HG03280 (cell line): Measurements from ENCODE around the gene TRIM36.
A peak's percentile ranks its signal among the peaks of the same experiment; 100 is the strongest.

Experiments
- ATAC-seq: cut with Tn5 transposase; IDR thresholded peaks from one replicate; pipeline ENCODE4 v1.9.1; 2021; ENCODE audit warnings: mild to moderate bottlenecking, moderate library complexity; ENCODE audit not compliant: unreplicated experiment

The TRIM36 gene, protein sequence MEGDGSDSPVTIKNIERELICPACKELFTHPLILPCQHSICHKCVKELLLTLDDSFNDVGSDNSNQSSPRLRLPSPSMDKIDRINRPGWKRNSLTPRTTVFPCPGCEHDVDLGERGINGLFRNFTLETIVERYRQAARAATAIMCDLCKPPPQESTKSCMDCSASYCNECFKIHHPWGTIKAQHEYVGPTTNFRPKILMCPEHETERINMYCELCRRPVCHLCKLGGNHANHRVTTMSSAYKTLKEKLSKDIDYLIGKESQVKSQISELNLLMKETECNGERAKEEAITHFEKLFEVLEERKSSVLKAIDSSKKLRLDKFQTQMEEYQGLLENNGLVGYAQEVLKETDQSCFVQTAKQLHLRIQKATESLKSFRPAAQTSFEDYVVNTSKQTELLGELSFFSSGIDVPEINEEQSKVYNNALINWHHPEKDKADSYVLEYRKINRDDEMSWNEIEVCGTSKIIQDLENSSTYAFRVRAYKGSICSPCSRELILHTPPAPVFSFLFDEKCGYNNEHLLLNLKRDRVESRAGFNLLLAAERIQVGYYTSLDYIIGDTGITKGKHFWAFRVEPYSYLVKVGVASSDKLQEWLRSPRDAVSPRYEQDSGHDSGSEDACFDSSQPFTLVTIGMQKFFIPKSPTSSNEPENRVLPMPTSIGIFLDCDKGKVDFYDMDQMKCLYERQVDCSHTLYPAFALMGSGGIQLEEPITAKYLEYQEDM

DNA sequence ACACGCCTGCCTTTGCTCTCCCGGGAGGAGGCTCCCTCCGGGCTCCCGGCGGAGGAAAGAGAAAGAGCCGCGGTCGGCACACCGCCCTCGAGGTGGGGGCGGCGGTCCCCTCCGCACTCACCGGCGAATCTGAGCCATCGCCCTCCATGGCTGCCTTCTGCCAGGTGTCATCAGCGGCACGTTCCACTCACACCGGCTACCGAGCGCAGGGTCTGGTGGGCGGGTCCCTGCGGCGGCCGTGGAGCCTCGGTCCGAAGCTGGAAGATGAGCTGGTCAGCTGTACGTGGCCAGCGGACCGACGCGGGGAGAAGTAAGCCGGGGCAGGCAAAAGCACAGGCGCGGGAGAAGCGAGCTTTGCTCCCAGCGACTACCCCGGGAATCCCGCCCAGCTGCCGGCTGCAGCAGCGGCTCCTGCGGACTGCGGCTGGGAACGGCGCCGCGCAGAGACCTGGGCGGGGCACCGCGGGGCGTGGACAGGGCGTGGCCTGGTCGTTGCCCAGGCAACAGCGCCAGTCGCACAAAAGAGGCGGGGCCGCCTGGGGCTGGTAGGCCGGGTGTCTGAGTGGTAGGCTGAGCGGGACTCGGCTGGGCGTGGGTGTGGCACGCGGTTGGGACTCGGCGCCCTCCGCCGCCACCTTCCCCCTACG lies at the start of gene TRIM36:
TRIM36 (minus strand) TSS at position 422 of the 647 bp plus-strand sequence; CDS start at position 148, 274 bp downstream.
- ATAC-seq: peak; percentile 99

DNA sequence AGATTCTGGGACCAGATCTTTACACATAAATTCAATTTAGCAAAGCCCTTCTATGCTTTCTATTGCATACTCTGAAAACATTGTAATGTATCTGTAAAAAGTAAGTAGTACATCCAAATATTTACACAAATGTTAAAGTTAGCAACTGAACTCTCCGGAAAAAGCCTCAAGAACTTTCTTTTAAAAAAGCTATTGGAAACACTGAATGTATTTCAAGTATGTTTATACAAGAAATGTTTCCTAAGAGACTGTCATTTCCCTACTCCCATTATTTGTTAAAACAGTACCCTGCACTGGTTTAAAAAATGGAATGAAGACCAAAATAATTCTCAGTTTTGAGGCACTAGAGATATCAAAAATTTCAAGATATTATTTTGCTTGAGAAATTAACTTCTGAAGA lies 44.8 kb upstream of the TRIM36 start:
- no peak for ATAC-seq

DNA sequence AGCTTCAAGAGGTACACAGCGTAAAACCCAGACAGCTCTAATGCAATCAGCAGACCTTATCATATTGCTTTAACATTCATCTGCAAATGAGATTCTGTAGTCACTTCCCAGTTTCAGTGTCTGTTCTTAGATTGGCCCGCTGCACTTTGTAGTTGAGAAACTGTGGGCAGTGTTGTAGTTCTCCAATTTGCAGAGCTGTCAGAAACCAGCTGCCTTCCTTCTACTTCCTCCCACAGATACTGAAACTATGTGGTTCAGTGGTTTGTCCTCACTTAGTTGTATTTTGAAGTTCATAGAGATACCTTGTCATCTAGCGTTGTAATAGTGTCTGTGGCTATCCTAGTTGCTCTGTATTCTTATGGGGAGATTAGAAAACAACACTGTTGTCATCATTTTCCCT lies 39.6 kb upstream of the TRIM36 start:
- ATAC-seq: peak; percentile 99

DNA sequence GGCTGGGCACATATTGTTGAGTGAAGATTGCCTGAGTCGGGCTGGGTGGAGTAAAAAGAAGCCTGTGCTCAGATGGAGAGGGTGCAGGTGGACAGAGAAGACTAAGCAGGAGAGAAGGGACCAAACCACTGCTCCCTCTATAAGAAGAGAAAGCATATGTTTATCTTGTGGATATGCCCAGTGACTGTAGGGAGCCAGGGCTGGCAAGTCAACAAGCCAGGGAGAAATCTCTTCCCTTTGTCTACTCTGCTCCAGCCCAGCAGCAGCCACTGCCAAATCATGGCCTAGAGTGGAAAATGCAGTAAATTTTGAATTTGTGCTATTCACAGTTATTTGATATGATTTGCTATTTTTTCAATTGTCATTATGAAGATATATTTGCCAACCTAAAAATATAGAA lies 33.2 kb upstream of the TRIM36 start:
- no peak for ATAC-seq

DNA sequence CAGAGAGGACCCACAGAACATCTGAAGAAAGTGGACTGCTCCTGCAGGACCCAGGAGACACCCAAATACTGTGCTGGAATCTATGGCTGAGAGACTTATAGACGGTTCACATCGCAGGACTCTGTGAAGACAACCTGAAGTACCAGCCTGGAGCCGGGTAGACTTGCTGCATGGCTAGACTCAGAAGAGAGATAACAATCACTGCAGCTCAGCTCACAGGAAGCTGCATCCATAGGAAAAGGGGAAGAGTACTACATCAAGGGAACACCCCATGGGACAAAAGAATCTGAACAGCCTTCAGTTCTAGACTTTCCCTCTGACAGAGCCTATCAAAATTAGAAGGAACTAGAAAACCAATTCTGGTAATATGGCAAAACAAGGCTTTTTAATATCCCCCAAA lies 26.5 kb upstream of the TRIM36 start:
- ATAC-seq: no peak

DNA sequence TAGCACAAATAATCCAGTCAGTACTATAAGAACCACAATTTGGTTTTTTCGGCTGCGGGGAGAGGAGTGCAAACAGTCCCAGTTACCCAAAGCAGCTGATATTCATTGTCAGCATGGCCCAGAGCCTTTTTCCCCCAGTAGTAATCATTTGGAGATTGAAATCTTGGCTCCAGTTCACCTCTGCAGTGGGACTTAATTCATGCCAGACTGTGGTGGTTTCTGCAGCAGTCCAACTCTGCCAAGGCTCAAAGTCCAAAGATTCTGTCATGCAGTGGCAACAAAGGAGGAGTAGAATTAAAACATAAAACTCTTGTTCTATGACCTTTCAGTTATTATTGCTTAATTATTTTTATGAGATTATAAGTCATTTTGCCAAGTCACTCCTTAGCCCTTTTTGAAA lies 25.0 kb upstream of the TRIM36 start:
- ATAC-seq: no peak

DNA sequence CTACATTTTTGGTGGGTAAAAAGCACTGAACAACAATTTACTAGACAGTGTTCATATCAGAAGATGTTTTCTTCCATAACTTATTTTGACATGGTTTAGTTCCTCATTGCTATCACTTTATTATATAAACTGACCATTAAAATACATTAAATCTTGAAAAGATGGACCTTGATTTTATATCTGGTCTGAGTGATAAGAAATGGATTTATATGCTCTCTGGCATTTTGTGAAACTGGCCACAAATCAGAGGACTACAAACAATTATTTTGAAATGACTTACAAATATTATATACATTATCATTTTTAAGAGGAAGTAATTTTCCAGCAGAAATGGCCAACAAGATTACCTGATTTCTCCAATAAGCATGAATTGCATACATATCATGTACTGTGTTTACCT lies 23.6 kb upstream of the TRIM36 start:
- no peak for ATAC-seq

DNA sequence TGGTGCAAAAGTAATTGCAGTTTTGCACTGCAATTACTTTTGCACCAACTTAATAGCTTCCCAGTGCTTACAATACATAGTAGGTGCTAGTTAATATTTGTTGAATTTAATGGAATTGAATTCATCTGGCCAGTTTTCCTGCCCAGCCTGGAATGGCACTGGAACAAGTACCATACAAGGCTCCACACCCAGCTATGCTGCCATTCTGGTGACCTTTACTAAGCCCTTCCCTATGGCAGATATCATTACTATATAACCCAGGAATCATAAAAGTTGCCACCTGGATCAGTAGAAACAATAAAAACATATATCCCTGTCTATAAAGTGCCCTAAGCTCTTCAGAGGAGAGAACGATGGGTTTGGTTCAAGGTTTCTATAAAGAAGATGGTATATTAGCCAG lies 22.4 kb upstream of the TRIM36 start:
- ATAC-seq: no peak

DNA sequence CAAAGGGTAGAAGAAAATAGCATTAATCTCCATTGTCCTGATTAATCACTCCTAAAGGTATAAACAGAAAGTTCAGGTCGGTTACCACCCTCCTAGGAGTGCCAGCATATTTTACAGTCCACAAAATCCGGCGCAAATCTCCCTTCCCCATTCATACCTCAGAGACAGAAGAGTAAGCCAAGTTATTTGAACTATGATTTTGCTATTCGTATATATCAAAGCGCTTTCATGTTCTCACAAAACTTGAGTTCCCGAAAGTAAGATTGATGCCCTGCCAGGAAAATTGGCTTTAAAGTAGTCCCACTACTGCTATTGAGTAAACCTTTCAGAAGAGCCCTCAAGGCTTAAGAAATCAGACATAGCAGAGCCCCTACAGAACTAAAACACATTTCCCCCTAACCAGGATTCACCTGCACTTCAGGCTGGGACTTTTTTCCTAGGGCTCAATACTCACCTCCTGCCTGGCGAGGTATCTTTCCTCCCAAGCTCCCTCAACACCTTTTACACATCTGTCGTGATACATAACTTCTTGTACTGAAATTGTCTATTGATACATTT lies 21.8 kb upstream of the TRIM36 start:
- no peak for ATAC-seq

DNA sequence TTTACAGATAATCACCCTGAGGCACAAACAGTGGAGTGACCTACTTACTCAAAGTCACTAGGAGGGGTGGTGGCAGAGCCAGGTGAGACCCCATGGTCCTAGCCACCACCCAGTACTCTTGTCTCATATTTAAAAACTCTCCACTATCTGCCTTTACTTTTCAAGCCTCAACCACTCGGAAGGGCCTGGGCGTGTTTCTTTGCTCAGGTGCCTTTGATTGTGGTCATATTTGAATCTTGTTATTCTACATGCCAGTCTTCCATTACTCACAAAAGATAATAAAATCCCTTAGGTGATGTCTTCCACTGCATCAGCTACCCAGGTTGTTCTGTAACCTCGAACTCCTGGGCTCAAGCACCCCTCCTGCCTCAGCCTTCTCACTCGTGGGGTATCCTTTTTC lies 20.7 kb upstream of the TRIM36 start:
- no peak for ATAC-seq

DNA sequence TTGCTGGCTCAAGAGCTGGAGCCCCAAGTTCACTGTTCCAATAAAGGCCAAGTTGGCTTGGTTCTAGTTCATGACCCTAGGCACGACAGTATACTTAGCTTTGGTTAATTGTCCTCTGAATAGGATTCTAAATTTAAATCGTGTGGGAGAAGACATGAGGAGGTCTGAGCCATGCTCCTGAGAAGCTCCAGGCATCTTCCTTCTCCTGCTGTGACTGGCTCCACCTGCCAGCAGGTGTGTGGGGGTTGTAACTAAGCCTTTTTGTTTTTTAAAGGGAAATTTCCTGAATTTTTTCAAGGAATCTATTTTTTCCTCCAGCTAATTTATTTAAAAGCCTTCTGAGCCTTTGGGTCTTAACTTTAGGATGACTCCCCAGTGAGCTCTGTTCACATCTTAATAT lies 20.2 kb upstream of the TRIM36 start:
- ATAC-seq: no peak

DNA sequence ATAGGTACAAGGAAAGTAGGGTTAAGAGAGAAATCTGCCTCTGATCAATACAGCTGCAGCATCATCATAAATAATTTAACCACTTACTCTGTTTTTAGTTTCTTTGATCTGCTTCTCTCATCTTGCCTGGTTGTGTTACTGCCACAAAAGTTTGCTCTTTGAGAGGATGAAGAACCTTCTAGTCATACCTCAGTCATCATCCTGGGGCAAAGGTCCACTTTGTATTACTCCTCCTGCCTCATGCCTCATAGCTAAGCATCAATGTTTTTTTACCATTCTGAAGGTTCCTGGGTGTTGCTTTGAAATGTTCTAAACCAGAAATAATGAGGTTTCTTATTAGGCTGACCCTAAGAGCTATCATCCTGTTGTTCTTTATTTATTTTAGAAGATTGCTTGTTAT lies 17.1 kb upstream of the TRIM36 start:
- no peak for ATAC-seq

DNA sequence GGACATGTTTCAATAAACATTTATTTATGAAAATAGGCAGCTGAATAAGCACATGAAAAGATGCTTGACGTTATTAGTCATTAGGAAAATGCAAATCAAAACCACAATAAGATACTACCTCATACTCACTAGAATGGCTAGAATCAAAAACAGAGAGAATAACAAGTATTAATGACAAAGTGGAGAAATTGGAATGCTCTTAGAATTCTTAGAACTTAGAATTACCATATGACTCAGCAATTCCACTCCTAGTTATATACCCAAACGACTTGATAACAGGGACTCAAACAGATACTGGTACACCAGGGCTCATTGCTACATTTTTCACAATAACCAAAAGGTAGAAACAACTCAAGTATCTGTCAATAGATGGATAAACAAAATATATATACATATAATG lies 15.1 kb upstream of the TRIM36 start:
- no peak for ATAC-seq

DNA sequence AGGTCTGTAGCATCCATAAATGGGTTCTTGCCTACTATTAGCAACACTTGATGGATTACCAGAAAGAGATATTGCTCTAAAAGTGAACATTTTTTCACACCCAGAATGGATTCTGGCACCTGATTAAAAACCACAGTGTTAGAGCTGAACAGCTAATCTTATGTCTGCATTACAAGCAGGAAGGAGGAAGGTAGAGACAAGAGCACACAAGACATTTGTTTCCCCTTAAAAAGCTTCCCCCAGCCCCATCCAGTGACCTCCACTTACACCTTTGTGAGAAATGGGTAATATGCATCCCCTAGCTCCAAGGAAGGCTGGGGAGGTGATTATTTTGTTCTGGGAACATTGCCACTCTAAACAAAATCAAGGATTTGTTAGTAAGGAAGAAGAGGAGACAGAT lies 12.0 kb upstream of the TRIM36 start:
- ATAC-seq: no peak

DNA sequence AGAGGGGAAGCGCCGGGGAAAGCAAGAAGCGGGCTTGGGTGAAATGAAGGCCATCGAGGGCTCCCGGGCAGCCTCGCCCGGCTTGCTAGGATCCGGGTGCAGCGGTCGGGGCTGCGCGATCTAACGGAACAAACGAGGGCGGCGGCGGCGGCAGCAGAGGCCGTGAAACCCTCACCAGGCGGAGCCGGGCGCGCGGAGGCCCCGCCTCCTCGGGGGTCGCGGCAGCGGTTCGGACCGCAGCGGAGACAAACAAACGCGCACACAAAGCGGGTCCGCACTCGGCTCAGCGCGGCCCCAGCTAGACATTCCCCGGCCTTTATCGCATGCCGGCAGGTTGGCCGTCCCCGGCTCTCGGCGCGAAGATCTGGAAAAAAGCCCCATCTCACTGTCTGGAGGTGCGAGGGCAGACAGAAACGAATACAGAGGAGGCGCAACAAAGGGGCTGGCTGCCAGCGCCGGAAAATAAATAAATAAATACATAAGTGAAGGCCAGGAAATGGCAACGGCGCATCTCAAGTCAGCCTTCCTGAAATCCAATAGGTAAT lies 10.5 kb upstream of the TRIM36 start:
- ATAC-seq: peak; percentile 58

DNA sequence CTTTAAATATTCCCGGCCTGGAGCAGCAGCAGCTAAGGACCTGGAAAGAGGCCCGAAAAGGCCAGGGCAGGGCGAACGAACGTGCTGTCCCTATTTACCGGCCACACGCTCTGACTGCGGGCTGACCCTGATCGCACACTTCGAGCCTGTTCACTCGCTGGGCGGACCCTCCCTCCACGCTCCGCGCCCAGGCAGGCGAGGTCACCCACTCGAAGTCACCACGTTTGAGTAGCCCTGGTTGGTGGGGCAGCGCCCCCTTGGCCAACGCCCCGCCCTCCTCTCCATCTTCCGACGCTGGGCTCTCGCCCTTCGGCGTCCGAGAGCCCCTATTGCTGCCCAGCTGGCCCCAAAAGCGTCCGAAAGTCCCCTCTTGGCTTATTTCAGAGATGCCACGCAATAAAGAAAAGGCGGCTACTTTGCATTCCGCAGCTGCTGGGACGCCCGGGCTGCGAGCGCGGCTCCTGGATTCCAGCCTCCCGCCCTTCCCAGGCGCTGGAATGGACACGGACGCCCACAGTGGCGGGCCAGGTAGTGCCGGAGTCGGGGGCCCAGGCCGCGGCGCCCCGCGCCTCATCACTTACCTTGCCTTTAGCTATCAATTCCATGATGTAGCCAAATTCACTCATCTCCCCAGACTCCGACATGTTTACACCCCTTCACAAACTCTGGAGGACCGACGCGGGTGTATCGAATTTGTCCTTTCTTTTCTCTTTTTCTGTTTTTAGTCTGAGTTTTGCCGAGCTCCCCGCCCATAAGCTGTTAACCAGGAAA lies 9.9 kb upstream of the TRIM36 start:
- peak; percentile 30 for ATAC-seq

DNA sequence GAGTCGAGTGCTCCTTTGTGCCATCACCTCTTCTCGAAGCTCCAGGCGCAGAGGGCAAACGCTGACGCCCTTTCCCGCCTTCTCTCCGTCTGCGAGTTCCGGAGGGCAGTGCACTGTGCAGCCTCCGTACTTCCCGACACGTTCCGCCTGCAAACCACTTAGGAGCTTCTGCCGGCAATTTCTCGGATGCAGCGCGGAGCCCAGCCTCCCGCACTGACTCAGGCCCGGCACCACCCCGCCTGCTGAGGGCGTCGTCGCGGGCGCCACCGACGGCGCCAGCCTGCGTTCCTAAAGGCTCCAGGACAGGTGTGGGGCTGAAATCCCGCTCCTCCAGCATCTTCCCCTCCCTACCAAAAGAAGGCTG lies 9.3 kb upstream of the TRIM36 start:
- ATAC-seq: no peak

DNA sequence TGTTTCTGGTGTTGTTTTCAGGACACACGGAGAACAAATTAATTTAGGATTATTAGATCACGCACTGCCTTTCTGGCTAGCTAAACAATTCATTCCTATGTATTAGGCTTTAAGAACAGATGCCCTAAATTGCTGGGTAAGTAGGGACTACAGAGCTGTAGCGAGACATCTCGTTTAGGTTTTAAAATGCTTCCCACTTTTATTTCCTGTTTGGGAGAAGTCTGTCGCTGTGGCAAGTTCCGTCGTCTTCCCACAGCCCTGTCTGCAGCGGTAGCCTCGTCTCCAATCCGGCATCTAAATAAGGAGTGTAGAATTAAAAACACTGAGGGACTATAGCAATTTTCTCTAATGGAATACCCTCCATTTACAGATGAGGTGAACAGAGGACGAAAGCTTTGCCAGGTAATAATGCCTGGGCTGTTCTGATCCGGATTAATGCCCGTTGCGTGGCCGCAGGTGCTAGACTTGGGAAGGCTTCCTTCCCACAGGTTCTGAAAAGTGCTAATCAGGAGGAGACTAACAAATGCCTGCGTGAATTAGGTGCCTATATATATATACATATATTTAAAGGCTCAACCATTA lies 1.3 kb upstream of the TRIM36 start:
- ATAC-seq: no peak

DNA sequence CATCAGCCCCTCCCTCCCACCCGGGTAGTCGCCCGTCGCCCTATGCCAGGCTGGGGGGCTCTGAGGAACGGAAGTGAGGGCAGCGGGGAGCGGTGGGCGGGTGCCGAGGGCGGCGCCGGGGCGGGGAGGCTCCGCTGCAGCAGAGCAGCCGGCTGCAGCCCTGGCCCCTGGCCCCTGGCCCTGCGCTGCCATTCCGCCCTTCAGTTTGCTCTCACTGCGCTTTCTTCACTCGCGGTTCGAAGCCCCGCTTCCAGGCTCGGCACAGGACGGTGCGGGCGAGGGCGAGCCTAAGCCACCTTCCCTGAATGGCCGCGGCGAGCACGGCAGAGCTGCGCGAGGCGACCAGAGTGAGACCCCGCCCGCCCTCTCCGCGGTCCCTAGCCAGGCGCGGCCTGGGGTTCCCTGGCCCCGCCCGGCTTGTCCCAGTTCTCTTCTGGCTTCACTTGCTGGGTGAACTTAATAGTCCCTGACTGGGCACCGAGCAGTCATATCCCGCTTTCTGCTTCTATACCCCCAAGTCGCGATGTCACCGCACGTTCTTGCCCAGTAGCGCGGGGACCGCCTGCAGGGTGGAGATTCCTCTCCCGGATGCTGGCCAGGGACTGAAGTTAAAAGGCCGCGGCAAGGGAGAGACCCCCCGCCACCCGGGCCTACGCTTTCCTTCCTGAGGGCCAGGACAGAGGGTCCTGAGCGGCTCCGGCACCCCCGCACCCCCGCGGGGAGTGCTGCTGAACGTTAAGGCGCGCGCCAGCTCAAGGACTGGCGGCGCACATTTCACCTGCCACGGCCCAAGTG lies 623 bp upstream of the TRIM36 start:
- ATAC-seq: peak; percentile 56
